CD14-positive monocyte (primary cell): ENCODE data around the gene ANGPTL2. TPM values are rescaled to one million over a fixed set of nuclear protein-coding genes. Genes with fewer than 3 reads are reported as not detected.

Experiments
- DNase-seq, 3 donors: peaks; one replicate each; pipeline ENCODE4 v3.0.0-alpha.2; 2011 to 2022
- H2AFZ ChIP-seq: 2 replicates; pipeline ENCODE4 v1.6.0; 2012; ENCODE audit warnings: mild to moderate bottlenecking, low read depth, low read length, inconsistent platforms; ENCODE audit not compliant: insufficient read depth, poor library complexity, severe bottlenecking
- H3K27ac ChIP-seq, 2 donors: 1 replicate in 1 of 2; 2 replicates in 1 of 2; pipeline ENCODE4 v1.5.1; 2012 to 2013; ENCODE audit warnings: low read length in 2 of 2, control low read depth in 1 of 2, inconsistent platforms in 1 of 2, low read depth in 1 of 2, mild to moderate bottlenecking in 1 of 2
- H3K27me3 ChIP-seq, 2 donors: one replicate each; pipeline versions ENCODE4 v1.6.0 to v1.6.1; 2011 to 2013; ENCODE audit warnings: low read length in 2 of 2; ENCODE audit not compliant: control insufficient read depth in 2 of 2, insufficient read depth in 2 of 2
- H3K36me3 ChIP-seq, 2 donors: replicated peaks in 1 of 2; 1 replicate in 1 of 2; 2 replicates in 1 of 2; pipeline versions ENCODE4 v1.5.1 to v1.6.1; 2012 to 2013; ENCODE audit warnings: low read length in 2 of 2, control low read depth in 1 of 2, inconsistent platforms in 1 of 2, mild to moderate bottlenecking in 1 of 2; ENCODE audit not compliant: insufficient read depth in 2 of 2, control insufficient read depth in 1 of 2
- H3K4me1 ChIP-seq, 2 donors: 1 replicate in 1 of 2; 2 replicates in 1 of 2; pipeline versions ENCODE4 v1.5.1 to v1.6.1; 2012 to 2013; ENCODE audit warnings: low read length in 2 of 2, control low read depth in 1 of 2, inconsistent platforms in 1 of 2, mild to moderate bottlenecking in 1 of 2, moderate library complexity in 1 of 2; ENCODE audit not compliant: insufficient read depth in 2 of 2, control insufficient read depth in 1 of 2
- H3K4me2 ChIP-seq: replicated peaks from 2 replicates; pipeline ENCODE3; 2012; ENCODE audit warnings: low read length, moderate library complexity, mild to moderate bottlenecking; ENCODE audit not compliant: poor library complexity, severe bottlenecking; ENCODE audit errors: extremely low read depth
- H3K4me3 ChIP-seq, 3 experiments: fragments of 200-600 bp in 1 of 3; sonication (generic) in 1 of 3; replicated peaks in 1 of 3; 1 replicate in 2 of 3; 2 replicates in 1 of 3; pipeline ENCODE4 v1.5.1; 2011 to 2013; ENCODE audit warnings: low read length in 3 of 3, mild to moderate bottlenecking in 3 of 3, control low read depth in 2 of 3, low read depth in 2 of 3, inconsistent platforms in 1 of 3, moderate library complexity in 1 of 3
- H3K79me2 ChIP-seq: 2 replicates; pipeline ENCODE4 v1.6.0; 2012; ENCODE audit warnings: mild to moderate bottlenecking, control low read depth, inconsistent platforms, low read length, moderate library complexity; ENCODE audit not compliant: insufficient read depth
- H3K9ac ChIP-seq: 2 replicates; pipeline ENCODE4 v1.6.0; 2017; ENCODE audit warnings: low read length, mild to moderate bottlenecking; ENCODE audit not compliant: insufficient read depth, poor library complexity, severe bottlenecking
- H3K9me3 ChIP-seq, 2 donors: replicated peaks in 1 of 2; 1 replicate in 1 of 2; 2 replicates in 1 of 2; pipeline versions ENCODE4 v1.5.1 to v1.6.1; 2012 to 2013; ENCODE audit warnings: low read length in 2 of 2, control low read depth in 1 of 2; ENCODE audit not compliant: control insufficient read depth in 1 of 2, insufficient read depth in 1 of 2
- H4K20me1 ChIP-seq: 2 replicates; pipeline ENCODE4 v1.6.0; 2012; ENCODE audit warnings: mild to moderate bottlenecking, low read length, control low read depth, moderate library complexity; ENCODE audit not compliant: insufficient read depth
- H3K27ac Mint-ChIP-seq, 7 donors: one replicate each; pipeline ENCODE4 v1.8.0; 2020; ENCODE audit warnings: mild to moderate bottlenecking in 7 of 7, mixed read lengths in 7 of 7, moderate library complexity in 6 of 7, inconsistent platforms in 2 of 7
- H3K27me3 Mint-ChIP-seq, 3 donors: one replicate each; pipeline ENCODE4 v1.8.0; 2021 to 2022; ENCODE audit warnings: low read depth in 3 of 3, mild to moderate bottlenecking in 3 of 3, mixed read lengths in 3 of 3, moderate library complexity in 3 of 3, inconsistent platforms in 1 of 3
- H3K36me3 Mint-ChIP-seq, 2 donors: one replicate each; pipeline ENCODE4 v1.8.0; 2020; ENCODE audit warnings: mixed read lengths in 2 of 2, inconsistent platforms in 1 of 2, mild to moderate bottlenecking in 1 of 2
- H3K4me1 Mint-ChIP-seq: one replicate; pipeline ENCODE4 v1.8.0; 2020; ENCODE audit warnings: mild to moderate bottlenecking, mixed read lengths
- H3K4me3 Mint-ChIP-seq, 2 donors: one replicate each; pipeline ENCODE4 v1.8.0; 2020; ENCODE audit warnings: mild to moderate bottlenecking in 2 of 2, mixed read lengths in 2 of 2, moderate library complexity in 1 of 2
- H3K9me3 Mint-ChIP-seq, 7 donors: one replicate each; pipeline ENCODE4 v1.8.0; 2020 to 2022; ENCODE audit warnings: mixed read lengths in 7 of 7, mild to moderate bottlenecking in 6 of 7, moderate library complexity in 6 of 7, inconsistent platforms in 2 of 7
- WGBS: methylation state at CpG from one replicate; pipeline ENCODE4 v1.1.5; 2013; ENCODE audit warnings: missing lambda C conversion rate; ENCODE audit not compliant: insufficient coverage; 5-methylcytosine and 5-hydroxymethylcytosine counted together
- intact Hi-C, 2 donors: fragments of 100-400 bp; cut with micrococcal nuclease; formaldehyde crosslinking; loops; one replicate each; pipeline versions ENCODE4 v1.15.0 to v1.15.1; 2023
- polyA plus RNA-seq, 3 donors: library from polyadenylated mRNA; depleted of rRNA in 1 of 3; unstranded in 2 of 3; stranded (reverse) in 1 of 3; fragments of 300-500 nt in 2 of 3; fragments of >200 nt in 1 of 3; fragmentation: Illumina TruSeq in 2 of 3; gene quantifications; 1 replicate in 2 of 3; 2 replicates in 1 of 3; pipeline ENCODE4 v1.2.3, GENCODE V29; 2012 to 2021
- TF ChIP-seq, protein P1 (sequence below): fragments of 200-600 bp; IDR thresholded peaks from one replicate; pipeline ENCODE4 v1.8.0; 2022; ENCODE audit warnings: antibody characterized with exemption, mild to moderate bottlenecking

The ANGPTL2 gene
- polyA plus RNA-seq, 3 donors = not detected

DNA sequence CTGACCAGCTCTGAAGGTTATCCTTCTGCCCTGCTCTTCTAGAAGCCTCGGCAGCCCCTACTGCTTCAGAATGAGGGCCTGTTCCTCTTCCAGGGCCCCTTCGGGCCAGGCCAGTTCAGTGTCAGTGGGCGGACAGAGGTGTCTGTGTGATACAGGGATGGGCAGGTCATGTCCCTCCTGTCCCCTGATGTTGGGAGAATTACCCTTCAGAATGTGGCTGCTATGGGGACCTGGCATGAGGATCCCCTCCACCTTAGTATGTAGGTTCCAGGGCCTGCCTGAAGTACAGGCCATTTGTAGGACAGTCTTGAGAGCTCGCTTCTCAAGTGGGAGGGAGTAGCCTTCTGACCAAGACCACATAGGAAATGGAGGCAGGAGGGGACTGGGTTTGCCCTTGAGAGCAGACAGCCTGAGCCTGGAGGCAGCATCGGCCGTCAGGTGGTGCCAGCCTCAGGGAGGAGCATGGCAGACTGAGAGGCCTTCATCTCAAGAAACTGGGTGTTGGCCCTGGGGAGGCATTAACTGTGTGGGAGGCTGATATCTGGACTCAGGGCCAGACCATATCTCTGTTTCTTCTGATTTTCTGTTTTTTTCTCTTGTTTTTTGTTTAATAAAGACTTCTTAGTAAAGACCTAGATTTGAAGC, 32.0 kb downstream of the ANGPTL2 start:
- TF ChIP-seq, protein P1, sequence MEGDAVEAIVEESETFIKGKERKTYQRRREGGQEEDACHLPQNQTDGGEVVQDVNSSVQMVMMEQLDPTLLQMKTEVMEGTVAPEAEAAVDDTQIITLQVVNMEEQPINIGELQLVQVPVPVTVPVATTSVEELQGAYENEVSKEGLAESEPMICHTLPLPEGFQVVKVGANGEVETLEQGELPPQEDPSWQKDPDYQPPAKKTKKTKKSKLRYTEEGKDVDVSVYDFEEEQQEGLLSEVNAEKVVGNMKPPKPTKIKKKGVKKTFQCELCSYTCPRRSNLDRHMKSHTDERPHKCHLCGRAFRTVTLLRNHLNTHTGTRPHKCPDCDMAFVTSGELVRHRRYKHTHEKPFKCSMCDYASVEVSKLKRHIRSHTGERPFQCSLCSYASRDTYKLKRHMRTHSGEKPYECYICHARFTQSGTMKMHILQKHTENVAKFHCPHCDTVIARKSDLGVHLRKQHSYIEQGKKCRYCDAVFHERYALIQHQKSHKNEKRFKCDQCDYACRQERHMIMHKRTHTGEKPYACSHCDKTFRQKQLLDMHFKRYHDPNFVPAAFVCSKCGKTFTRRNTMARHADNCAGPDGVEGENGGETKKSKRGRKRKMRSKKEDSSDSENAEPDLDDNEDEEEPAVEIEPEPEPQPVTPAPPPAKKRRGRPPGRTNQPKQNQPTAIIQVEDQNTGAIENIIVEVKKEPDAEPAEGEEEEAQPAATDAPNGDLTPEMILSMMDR = no peak
- H4K20me1 ChIP-seq = no peaks in the 10 kb centered on the region
- H3K4me3 ChIP-seq = no peak overlapping the region
- H2AFZ ChIP-seq = no peak overlapping the region
- no peaks in the 10 kb centered on the region for H3K27me3 ChIP-seq
- Mint-ChIP-seq H3K4me3 (no peak overlapping the region), H3K27me3 (peaks cover 3 to 12% (median 8%) of the 10 kb centered on the region in 3 donors), H3K36me3 (no peaks in the 10 kb centered on the region), H3K9me3 (no peaks in the 10 kb centered on the region), H3K27ac (no peak overlapping the region), H3K4me1 (no peaks in the 10 kb centered on the region)
- no peaks in the 10 kb centered on the region for H3K9me3 ChIP-seq
- H3K36me3 ChIP-seq = no peaks in the 10 kb centered on the region
- H3K9ac ChIP-seq = no peak overlapping the region
- no peak overlapping the region for H3K27ac ChIP-seq
- H3K79me2 ChIP-seq = no peaks in the 10 kb centered on the region
- H3K4me2 ChIP-seq = no peak overlapping the region
- intact Hi-C loops = no loop called here
- no peak for DNase-seq
- H3K4me1 ChIP-seq = no peaks in the 10 kb centered on the region
- 95% methylated on average over 4 of the region's 6 CpGs for WGBS

DNA sequence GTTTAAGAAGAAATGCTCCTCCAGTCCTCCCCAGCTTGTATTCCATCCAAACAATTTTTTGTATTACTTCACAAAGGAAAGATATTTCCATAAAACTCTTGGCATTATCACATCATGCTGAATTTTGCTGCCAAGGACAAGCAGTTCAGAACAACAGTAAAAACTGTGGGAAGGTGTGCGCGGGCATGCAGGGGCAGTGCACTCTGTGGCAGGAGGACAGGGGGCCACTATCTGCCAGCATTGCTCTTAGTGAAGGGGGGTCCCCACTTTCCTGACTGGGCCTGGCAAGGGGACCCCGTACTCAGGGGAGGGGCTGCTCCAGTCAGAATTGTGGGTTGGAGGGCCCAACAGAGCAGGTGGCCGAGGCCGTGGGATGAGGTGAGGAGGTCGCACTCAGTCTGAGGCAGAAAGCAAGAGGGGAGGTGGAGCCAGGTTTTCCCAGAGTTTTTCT, 32.8 kb downstream of the ANGPTL2 start:
- Mint-ChIP-seq H3K27me3 (peaks cover 3 to 12% (median 10%) of the 10 kb centered on the region in 3 donors), H3K4me3 (no peak overlapping the region), H3K27ac (no peak overlapping the region), H3K36me3 (no peaks in the 10 kb centered on the region), H3K9me3 (no peaks in the 10 kb centered on the region), H3K4me1 (no peaks in the 10 kb centered on the region)
- H3K4me1 ChIP-seq = no peaks in the 10 kb centered on the region
- H3K4me3 ChIP-seq = no peak overlapping the region
- H3K9ac ChIP-seq = no peak overlapping the region
- H2AFZ ChIP-seq = no peak overlapping the region
- TF ChIP-seq, protein P1 = no peak
- intact Hi-C loops = no loop called here
- no peaks in the 10 kb centered on the region for H3K27me3 ChIP-seq
- H3K36me3 ChIP-seq = no peaks in the 10 kb centered on the region
- no peaks in the 10 kb centered on the region for H3K79me2 ChIP-seq
- no peak overlapping the region for H3K27ac ChIP-seq
- no peak for DNase-seq
- no peaks in the 10 kb centered on the region for H4K20me1 ChIP-seq
- H3K9me3 ChIP-seq = no peaks in the 10 kb centered on the region
- 100% methylated on average over 6 of the region's 6 CpGs for WGBS
- H3K4me2 ChIP-seq = no peak overlapping the region
